ENCODE results near the gene BCAS2.
A peak's percentile ranks its signal among the peaks of the same experiment; 100 is the strongest.

Gene BCAS2

DNA sequence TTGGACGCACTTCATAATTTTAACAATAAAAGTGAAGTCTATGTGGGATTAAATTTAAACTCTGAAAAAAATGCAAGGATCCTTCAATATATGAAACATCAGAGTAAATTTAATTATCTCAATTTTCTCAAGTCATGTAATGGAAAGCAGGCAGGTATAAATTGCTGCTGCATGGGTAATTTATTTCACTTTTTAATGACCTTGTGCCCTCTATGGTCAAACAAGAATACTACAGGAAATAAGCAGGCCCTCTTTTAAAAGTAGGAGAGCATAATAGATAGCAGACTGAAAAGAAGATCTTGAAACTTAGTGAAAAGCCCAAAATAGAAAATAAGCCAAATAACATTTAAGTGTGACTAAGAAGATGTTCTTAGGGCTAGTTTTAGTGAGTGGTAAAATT lies 22.9 kb downstream of the BCAS2 start:
- peak; percentile 37 for DNase-seq (ENCODE audit: low spot score)

DNA sequence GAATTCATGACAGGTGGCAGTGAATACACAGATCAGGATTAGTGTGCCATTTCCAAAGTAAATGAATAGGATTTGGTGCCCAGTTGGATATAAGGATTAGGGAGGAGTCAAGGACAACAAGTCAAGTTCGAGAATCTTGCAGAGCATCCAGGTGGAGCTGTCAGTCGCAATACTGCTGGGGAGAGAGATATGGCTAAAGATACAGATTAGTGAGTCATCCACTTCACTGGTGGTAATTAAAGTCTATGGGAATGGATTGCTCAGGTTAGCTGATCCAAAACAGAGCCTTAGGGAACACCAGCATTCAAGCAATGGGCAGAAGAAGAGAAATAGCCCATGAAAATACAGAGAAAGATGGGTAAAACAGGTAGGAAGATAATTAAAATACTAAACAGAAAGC lies 26.8 kb downstream of the BCAS2 start:
- no peak for DNase-seq (ENCODE audit: low spot score)

DNA sequence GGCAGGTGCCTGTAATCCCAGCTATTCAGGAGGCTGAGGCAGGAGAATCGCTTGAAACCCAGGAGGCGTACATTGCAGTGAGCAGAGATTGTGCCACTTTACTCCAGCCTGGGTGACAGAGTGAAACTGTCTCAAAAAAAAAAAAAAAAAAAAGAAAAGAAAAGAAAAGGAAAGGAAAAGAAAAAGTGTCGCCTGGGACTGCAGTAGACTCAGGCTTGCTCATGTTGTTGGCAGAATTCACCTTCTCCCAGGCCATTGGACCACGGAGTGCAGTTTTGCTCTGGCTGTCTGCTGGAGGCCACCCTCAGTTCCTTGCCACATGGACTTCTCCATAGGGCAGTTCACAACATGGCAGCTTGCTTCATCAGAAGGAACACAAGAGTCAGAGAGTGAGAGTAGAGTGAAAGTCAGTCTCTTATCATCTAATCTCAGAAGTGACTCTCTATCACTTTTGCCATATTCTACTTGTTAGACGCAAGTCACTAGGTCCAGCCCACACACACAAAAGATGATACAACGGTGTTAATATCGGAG lies 29.2 kb downstream of the BCAS2 start:
- DNase-seq (ENCODE audit: low spot score), result no peak

DNA sequence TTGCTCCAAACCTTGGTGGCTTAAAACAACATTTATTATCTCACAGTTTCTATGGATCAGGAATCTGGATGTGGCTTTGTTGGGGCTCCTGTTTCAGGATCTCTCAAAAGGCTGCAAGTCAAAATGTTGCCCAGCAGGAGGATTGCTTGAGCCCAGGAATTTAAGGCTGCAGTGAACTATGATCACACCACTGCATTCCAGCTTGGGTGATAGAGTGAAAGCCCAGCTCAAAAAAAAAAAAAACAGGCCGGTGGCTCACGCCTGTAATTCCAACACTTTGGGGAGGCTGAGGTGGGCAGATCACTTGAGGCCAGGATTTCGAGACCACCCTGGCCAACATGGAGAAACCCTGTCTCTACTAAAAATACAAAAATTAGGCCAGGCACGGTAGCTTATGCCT lies 30.0 kb downstream of the BCAS2 start:
- DNase-seq (ENCODE audit: low spot score), result no peak

DNA sequence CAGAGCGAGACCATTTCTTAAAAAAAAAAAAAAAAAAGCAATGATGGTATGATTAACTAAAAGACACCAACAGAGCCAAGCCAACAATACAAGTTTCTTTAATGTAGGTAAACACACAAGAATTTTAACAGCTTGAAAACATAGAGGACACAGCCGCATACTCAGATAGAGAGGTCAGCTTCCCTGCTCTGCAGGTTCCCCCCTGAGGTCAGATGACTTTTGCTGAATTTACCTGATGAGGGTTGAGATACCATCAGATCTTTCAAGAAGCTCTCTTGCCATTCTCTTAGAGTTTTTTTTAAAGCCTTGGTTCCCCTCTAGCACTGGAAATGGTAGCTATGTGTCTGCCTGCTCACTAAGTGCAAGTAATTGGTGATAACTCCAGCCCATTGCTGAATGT lies 31.1 kb downstream of the BCAS2 start:
- no peak for DNase-seq (ENCODE audit: low spot score)

DNA sequence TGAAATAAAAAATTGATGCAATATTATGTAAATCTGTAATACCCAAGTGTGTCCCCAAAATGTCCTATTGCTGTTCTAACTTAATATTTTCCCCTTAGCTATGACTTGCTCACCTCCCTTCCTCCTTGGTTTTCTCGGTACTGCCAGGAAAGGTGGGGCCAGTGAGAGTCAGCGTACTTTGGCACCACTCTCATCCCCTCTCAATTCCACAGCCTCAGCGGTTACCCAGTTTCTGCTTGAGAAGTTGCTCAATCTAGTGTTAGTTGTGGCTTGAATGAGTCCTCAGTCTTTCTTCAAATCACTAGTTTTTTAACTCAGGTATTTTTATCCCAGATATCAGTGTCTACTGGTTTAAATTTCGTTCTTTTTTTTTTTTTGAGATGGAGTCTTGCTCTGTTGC lies 32.3 kb downstream of the BCAS2 start:
- no peak for DNase-seq (ENCODE audit: low spot score)

DNA sequence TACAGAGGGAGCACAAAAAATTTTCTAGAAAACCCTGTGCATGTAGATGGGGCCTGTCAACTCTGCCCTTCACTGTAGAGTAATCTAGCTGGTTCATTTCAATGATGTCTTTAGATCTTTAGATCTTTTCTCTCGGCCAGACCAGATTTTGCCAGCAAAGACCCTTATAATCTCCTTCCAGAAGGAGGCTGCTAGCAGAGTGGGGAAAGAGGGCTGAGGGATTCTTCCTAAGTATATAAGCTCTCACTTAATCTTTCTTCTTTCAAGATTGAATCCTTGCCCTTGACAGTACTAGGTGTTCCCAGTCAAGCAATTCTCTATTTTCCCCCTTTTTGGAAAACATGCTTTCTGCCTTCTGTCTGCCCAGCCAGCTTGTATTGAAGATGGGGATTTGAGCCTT lies 34.3 kb downstream of the BCAS2 start:
- DNase-seq (ENCODE audit: low spot score), result no peak

DNA sequence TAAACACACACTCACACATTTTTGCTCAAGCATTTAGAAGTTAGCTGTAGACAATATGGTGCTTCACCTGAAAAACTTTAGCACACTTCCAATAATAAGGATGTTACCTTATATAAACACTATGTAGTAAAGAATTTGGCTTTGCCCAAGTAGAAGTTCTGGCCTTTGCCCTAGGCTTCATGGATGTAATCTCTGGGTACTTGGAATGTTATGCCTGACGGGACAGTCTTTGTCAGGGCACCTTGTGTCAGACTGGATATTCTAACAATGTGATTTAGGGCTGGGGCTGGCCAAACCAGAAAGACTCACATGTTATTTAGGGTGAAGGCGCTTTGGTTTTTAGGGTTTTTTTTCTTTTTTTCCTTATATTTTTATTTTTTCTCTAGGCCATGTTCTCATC lies 35.6 kb downstream of the BCAS2 start:
- no peak for DNase-seq (ENCODE audit: low spot score)

DNA sequence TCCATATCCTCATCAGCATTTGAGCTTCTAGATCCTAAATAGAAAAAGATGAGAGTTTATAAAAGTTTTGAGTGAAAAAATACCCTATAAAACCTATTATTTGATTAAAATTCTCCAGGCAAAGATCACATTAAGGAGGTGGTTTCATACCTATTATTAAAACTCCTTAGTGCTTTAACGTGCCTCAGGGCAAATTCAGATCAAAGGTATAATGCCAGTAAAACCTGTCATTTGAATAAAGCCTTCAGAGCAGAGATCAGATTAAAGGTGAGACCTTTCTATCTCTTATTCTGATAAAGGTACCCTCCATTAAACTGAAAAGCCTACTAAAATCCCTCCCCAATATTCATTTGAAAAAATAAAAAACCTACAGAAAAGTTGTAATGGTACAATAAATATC lies 36.1 kb downstream of the BCAS2 start:
- DNase-seq (ENCODE audit: low spot score), result no peak

DNA sequence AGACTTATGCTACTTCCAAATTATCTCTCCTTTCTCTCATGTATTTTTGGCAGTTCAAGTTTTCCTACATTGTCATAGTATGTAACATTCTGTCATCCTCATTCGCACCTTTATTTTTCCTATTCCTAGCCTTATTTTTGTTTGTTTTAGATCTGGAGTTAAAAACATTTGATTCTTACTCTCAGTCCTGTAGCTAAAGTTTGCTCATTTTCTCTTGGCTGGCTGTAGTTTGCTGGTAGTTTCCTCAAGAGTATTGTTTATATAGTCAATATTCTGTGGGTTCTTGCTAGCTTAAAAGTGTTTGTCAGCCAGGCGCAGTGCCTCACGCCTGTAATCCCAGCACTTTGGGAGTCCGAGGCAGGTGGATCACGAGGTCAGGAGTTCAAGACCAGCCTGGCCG lies 40.6 kb downstream of the BCAS2 start:
- DNase-seq (ENCODE audit: low spot score), result no peak

DNA sequence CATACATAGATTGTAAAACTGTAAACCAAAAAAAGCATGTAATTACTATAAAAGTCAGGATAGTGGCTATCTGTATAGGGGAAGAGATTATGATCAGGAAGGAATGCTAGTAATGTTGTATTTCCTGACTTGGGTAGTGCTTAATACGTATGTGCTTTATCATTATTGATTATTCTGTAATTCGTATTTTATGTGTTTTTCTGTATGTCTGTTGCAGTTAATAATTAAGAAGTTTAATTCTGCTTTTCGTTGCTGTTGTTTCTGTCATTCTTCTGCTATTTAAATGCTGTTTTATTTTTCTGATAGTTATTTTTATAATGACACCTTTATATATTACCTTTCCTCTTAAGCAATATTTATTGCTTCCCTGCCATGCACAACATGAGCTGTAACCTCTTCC lies 41.1 kb downstream of the BCAS2 start:
- DNase-seq (ENCODE audit: low spot score), result no peak

DNA sequence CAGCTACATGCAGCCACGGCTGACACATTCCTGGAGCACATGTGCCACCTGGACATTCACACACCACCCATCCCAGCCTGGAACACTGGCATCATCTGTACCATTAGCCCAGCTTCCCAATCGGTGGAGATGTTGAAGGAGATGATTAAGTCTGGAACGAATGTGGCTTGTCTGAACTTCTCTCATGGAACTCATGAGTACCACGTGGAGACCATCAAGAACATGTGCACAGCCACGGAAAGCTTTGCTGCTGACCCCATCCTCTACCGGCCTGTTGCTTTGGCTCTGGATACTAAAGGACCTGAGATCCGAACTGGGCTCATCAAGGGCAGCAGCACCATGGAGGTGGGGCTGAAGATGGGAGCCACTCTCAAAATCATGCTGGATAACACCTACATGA lies 45.4 kb downstream of the BCAS2 start:
- no peak for DNase-seq (ENCODE audit: low spot score)

DNA sequence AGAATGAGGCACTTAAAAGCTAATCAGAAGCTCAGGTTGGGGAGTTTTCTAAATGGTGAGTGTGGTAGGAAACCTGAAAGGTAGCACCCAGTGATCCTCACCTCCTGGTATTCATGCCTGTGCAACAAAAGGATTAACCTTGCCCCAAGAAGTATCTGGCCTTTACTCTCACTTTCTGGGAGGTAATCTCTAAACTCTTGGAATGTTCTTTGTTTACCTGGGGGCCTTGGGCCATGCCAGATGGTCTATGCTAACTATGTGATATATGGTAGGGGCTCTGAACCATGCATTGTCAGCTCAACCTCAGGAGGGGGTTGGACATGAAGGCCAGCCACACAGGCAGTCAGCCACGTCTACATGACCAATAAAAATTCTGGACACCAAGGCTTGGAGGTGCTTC lies 46.0 kb downstream of the BCAS2 start:
- no peak for DNase-seq (ENCODE audit: low spot score)

DNA sequence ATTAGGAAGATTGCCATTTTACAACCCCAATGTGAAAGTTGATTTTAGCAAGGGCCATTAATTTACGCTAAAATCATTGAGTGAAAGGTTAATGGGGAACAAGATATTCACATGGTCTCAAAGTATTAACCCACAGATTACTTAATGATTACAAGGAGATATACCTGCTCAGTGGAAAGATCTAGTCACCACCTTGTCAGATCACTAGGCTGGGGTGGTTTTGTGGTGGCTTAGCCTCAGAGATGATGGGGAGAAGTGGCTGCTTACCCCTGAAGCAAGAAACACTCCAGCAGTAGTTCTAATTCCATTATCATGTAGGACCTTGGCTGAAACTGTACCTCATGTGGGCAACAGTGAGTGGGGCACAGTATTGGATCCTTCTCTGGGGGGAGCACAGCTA lies 50.3 kb downstream of the BCAS2 start:
- no peak for DNase-seq (ENCODE audit: low spot score)

DNA sequence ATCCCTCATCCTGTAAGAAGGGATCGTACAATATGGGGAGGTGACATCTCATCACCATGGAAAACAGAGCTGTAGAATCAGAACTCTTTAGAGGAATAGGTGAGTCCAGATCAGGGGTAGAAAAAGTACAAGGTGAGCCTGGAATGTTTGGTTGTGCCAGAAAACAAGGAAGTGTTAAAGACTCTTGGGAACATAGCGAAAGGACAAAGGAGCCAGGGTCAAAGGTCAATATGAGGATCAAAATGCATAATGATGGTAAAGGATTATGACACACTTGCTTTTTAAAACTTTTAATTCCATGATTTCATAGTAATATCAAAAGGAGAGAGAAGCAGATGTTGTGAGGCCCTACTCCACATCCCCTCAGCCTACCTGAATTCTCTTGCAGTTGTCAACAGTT lies 51.2 kb downstream of the BCAS2 start:
- DNase-seq (ENCODE audit: low spot score), result no peak

DNA sequence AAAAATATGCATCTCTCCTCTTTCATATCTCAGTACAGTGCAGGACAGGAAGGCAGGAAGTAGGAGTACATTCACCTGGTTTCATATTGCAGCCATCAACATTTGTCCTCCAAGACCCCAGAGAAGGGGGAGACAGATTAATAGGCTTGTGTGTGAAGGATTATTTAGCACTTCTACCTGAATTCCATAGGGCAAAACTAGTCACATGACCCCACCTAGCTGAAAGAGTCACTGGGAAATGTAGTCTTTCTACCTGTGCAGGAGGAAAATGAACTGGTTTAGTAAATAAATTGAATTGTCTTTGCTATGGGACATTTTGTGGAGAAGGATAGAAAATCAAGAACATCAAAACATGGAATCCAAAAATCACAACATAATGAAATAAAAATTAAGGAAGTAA lies 56.5 kb downstream of the BCAS2 start:
- no peak for DNase-seq (ENCODE audit: low spot score)

DNA sequence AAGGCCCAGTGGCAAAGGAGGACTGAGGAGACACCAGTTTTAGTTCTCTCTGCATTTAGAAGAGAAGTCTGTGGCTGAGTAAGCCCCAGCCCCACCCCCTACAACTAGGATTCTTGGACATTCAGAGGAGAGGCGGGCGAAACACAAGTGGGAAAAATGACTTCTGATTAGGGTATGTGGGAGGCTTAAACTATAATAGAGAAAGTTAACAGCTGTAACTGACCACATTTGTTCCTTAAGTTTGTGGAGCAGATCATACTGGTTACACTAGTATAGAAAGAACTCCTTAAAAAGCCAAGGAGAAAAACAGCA lies 59.2 kb downstream of the BCAS2 start:
- DNase-seq (ENCODE audit: low spot score), result no peak

DNA sequence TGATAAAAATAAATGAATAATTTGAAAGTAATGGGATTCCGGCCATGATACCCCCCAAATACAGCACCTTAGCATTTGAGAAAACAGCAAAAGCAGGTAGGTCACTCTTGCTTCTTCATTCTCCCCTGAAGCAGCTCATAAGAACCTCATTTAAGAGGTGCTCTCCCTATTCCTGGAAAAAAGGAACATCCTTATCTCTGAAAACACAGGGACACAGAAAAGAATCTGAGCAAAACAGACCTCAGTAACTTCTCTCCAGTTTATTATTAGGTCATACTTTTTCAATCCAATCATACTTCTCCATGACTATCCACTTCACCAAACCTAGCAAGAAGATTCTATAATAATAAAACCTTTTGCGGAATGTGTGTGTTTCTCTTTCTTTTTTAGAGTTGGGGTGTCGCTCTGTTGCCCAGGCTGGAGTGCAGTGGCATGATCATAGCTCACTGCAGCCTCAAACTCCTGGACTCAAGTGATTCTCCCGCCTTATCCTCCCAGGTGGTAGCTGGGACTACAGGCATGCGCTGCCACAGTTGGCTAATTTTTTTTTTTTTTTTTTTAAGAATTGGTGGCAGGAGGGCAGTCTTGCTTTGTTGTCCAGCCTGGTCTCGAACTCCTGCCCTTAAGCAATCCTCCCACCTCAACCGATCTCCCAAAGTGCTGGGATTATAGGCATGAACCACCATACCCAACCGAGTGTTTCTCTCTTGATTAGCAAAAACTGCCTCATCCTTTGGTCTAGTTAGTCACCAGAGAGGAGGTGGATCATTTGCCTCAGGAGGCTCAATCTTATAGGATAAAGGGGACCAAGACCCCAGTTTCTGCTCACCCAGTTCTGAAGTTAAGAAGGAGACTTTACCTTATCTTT lies 59.8 kb downstream of the BCAS2 start:
- DNase-seq (ENCODE audit: low spot score), result no peak

Measured in hematopoietic multipotent progenitor cell treated with erythropoietin and hydrocortisone succinate and interleukin-3 and kit ligand, for 15 days (in vitro differentiated cells).